GM12892 (cell line): Measurements from ENCODE around the gene TMEM179. TPM values are rescaled to one million over a fixed set of nuclear protein-coding genes. Genes with fewer than 3 reads are reported as not detected.
A peak's percentile ranks its signal among the peaks of the same experiment; 100 is the strongest.
"Not testable (repeated sequence)": the region's sequence is repeated elsewhere in the genome, so short reads cannot be mapped to it uniquely, and the experiment has no call there.

Source experiments
- DNase-seq: peaks from one replicate; pipeline ENCODE4 v3.0.0; 2011; ENCODE audit not compliant: insufficient read length
- FAIRE-seq: peaks from 2 replicates; lab custom pipeline; 2011; peaks lifted over from hg19 to GRCh38; lab: Jason Lieb, UNC
- POLR2A ChIP-seq: IDR thresholded peaks from 2 replicates; pipeline ENCODE4 v1.6.1; 2011; ENCODE audit warnings: low read depth, low read length, control low read depth
- POLR2AphosphoS5 ChIP-seq: IDR thresholded peaks from 2 replicates; pipeline ENCODE4 v1.6.1; 2011; ENCODE audit warnings: low read depth, low read length, control low read depth
- TAF1 ChIP-seq: IDR thresholded peaks from 2 replicates; pipeline ENCODE4 v1.6.1; 2011; ENCODE audit warnings: low read depth, mild to moderate bottlenecking, control low read depth, low read length, borderline replicate concordance
- polyA plus RNA-seq: library from polyadenylated mRNA; unstranded; fragments of >200 nt; gene quantifications from one replicate; pipeline ENCODE4 v1.2.1, GENCODE V29; 2012; ENCODE audit warnings: missing spikeins, inconsistent platforms; ENCODE audit not compliant: missing spikeins

TMEM179 gene
- not detected for polyA plus RNA-seq

DNA sequence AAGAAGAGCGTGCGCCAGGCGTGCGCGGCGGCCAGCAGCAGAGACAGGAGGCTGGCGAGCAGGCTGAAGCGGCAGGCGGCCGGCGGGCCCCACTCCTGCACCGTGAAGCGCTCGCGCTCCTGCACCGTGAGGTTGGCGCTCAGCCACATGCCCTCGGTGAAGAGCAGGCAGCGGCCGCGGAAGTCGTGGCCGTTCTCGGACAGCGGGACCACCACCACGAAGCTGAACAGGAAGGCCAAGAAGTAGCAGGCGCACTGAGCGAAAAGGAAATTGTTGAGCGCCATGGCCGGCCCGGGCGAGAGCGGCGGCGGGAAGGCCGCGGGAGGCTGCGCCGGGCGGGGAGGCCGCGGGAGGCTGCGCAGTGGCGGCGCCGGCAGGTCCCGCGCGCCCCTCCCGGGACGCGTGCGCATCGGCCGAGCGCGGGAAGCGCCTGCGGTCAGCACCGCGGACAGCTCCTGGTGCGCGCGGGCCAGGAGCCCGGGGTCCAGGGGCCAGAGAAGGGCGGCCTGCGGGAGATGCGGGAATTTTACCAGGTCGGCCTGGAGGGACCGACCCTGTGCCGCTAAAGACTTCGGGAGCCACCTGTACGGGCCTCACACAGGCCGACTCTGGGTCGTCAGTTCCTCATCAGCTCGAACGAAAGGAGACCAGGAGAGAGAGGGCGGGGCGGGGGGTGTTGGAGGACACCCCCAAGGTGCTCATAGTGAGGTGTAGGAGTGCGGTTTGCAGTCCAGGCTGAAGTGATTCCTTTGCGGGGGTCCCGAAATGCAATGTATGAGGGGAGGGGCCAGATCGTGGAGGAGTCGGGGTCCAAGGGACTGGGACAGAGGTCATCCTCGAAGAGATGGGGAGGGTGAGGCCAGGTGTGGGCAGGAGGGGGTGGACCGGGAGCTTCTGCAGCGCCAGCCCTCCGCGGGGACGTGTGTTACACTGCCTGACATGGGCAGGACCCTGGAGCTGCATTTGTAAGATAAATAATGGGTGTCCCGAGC lies at the start of gene TMEM179:
Gene TMEM179, minus strand, starts transcription at position 315 of the 992 bp plus-strand sequence. Its CDS starts 31 bp downstream, at position 284.
- FAIRE-seq (no peak), DNase-seq (peak; percentile 41)

GRCh38 chr14:104654119-104654518 lies 49.5 kb upstream of the TMEM179 start:
- TF ChIP-seq TAF1, result no peak
- no peak for TF ChIP-seq POLR2A
- TF ChIP-seq POLR2AphosphoS5, result no peak
- DNase-seq, result no peak
- FAIRE-seq, result no peak

More for the DNA sequence above, at the start of gene TMEM179:
- TF ChIP-seq POLR2A (no peak), POLR2AphosphoS5 (no peak), TAF1 (no peak)

GRCh38 chr14:104653130-104653920 lies 48.8 kb upstream of the TMEM179 start:
- DNase-seq, FAIRE-seq: not testable (repeated sequence)

DNA sequence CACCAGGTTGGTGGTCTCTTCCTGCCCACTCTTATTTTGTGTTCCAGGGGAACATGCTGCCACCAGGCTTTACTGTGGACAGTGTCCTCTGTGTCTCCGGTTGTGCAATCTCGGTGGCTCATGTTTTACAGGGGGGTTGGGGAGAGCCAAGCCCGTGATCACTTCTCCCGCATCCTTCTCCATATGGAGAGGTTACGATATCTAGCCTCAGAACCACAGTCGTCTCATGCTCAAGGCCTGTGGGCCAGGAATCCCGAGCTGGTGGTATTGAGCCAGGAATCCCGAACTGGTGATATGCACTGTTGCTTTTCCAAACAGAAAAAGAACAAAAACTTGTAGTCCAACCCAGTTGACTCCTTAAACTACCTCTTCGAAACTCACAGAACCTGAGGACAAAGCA lies 47.8 kb upstream of the TMEM179 start:
- no peak for DNase-seq
- no peak for TF ChIP-seq POLR2A
- TF ChIP-seq POLR2AphosphoS5, result no peak
- no peak for TF ChIP-seq TAF1
- FAIRE-seq, result no peak

GRCh38 chr14:104651876-104652260 lies 47.3 kb upstream of the TMEM179 start:
- TF ChIP-seq TAF1 (no peak), POLR2A (no peak), POLR2AphosphoS5 (no peak)
- no peak for DNase-seq
- FAIRE-seq, result no peak

DNA sequence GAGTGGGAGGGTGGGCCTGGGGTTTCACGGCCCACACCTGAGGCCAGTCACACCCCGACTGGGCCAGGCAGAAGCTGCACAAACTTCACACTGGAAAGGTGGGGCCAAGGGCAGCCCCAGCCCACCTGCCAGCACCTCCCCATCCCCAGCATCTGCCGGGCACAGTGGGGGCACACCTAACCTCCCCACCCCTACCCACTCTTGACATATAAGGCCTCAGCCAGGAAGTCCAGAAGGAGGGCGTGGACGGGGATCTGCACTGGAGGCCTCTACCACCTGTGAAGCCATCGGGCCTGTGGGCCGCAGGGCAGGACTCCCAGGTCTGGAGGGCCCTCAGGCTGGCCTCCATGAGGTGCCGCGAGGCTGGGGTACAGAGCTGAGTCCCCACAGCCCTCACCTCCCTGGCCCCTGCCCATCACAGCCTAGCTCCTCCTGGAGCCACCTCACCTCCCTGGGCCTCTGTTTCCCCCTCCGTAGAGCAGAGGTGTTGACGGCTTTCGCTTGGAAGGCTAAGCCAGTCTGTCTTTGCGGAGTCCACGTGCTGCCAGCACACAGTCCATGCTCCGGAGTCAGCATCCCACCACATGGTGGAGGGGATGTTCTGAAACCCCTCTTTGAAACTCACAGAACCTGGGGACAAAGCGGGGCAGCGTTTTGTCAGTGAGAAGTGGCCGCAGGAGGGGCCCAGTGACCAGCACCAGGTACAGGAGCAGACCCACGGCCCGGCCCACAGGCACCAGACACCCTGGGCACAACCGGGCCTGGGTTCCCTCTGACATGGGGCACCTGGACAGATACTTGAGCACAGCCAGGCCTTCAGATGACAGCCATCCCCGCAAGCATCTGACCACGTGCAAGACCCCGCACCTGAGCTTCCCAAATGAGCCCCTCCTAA lies 46.7 kb upstream of the TMEM179 start:
- no peak for FAIRE-seq
- no peak for DNase-seq
- TF ChIP-seq TAF1, result no peak
- TF ChIP-seq POLR2AphosphoS5, result no peak
- no peak for TF ChIP-seq POLR2A

DNA sequence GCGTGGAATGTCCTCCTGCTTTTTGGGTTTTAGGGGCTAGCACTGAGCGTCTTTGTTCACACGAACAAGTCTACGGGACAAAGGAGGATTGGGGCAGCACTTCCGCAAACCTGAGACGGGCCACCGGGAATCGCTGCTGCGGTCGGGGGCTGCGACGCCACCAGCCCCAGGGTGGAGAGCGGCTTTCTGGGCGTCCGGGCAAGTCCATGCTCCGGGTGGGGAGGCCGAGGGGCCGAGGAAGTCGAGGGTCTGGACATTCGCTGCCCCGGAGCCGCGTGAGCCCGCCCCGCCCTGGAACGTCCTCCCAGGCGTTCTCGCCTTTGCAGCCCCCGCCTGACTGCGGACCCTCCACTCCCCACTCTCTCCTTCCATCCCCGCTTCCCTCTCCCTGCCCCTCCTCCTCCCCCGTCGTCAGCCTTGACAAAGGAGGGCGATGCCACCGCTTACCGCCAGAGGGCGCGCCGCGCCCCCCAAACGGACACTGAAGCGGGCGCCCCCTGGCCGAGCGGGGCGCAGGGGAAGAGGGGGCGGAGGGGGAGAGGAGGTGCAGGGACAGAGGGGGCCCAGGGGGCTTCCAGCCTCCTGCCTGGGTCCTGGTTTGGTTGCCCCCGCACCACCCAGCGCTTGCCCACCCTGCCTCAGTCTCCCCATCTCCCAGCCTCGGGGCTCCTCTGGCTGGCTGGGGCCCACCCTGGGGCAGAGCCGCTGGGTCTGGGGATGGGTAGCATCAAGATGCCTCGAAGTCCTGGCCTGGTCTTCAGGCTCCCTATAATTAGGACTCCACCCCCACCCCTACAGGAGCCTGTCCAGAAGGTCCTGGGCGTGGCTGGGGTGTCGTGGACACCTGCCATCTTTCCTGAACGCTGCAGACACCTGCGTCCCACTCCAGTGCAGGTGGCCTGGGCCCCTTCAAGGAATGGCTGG lies 45.7 kb upstream of the TMEM179 start:
- peak; percentile 92 for DNase-seq
- TF ChIP-seq TAF1 (no peak), POLR2AphosphoS5 (no peak), POLR2A (no peak)
- peak; percentile 81 for FAIRE-seq

DNA sequence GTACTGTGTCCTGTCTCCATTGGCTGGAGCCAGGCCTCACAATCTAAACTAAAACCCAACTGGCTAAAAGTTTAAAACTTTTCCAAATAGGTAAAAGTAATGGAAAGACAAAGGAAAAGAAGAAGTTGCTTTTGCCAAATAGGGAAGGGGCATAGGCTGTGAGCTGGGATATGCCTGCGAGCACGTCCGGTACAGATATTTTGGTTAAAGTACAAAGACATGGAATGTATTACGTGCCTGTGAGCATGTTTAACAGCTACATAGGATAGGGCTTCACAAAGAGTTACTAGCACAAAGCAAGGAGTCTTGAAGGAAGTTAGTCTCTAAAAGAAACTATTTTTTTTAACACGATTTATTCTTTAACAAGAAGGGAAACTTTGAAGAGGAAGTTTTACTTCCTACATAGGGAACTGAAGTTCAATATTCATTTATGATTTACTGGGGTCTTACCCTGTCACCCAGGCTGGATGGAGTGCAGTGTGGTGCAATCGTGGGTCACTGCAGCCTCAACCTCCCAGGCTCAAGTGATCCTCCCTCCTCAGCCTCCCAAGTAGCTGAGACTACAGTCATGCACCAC lies 43.0 kb upstream of the TMEM179 start:
- no peak for FAIRE-seq
- TF ChIP-seq POLR2AphosphoS5, result no peak
- TF ChIP-seq TAF1, result no peak
- no peak for TF ChIP-seq POLR2A
- DNase-seq, result no peak

- FAIRE-seq (no peak), DNase-seq (no peak)
- TF ChIP-seq POLR2AphosphoS5, result no peak
- no peak for TF ChIP-seq TAF1
- TF ChIP-seq POLR2A, result no peak
Measured at GRCh38 chr14:104644656-104645378, 40.2 kb upstream of the TMEM179 start.
